Hepatocyte (in vitro differentiated cells): ENCODE data around the gene SLC7A5.
"Not testable (repeated sequence)": the region's sequence is repeated elsewhere in the genome, so short reads cannot be mapped to it uniquely, and the experiment has no call there.

Experiments used
- CTCF ChIP-seq: fragments of 200-600 bp; sonication (generic); IDR thresholded peaks from 2 replicates; pipeline ENCODE4 v1.5.1; 2016; ENCODE audit warnings: antibody characterized with exemption, mild to moderate bottlenecking; ENCODE audit not compliant: poor library complexity
- EZH2phosphoT487 ChIP-seq: fragments of 200-600 bp; sonication (generic); IDR thresholded peaks from one replicate; pipeline ENCODE4 v1.6.1; 2018; ENCODE audit warnings: antibody characterized with exemption, mild to moderate bottlenecking, low read depth, moderate library complexity; ENCODE audit not compliant: unreplicated experiment, severe bottlenecking

- TF ChIP-seq EZH2phosphoT487, CTCF: not testable (repeated sequence)
Measured at GRCh38 chr16:87863327-87863635, 6.0 kb downstream of the SLC7A5 start.
